GM12878 (cell line): ENCODE measurements around the gene CDC123. TPM values are rescaled to one million over a fixed set of nuclear protein-coding genes. Genes with fewer than 3 reads are reported as not detected.

Experiments used
- ATAC-seq: fragments of 200-7000 bp; cut with Tn5 transposase; 3 replicates; pipeline ENCODE4 v1.9.1; 2020; ENCODE audit warnings: mild to moderate bottlenecking, moderate library complexity
- BruUV-seq: library from RNA; stranded (reverse); fragments of 400-500 nt; replicated peaks from 2 replicates; lab custom pipeline; 2021; lab: Mats Ljungman, UMichigan
- CTCF ChIA-PET: fragments of 300-600 bp; sonication (Branson Sonifier 250); formaldehyde crosslinking; extraction: SDS; loops from one replicate; lab custom pipeline; 2021; ENCODE audit warnings: inconsistent platforms; lab: Yijun Ruan, JAX
- POLR2A ChIA-PET: fragments of 350-600 bp; formaldehyde crosslinking; extraction: SDS; loops from one replicate; lab custom pipeline; 2021; ENCODE audit warnings: inconsistent platforms; lab: Charles Lee
- RAD21 ChIA-PET: fragments of 300-600 bp; sonication (Branson Sonifier 250); formaldehyde crosslinking; loops from one replicate; lab custom pipeline; 2023; ENCODE audit warnings: antibody characterized with exemption; ENCODE audit not compliant: unreplicated experiment; lab: Charles Lee
- SMC1A ChIA-PET: fragments of 300-600 bp; sonication (Branson Sonifier 250); formaldehyde crosslinking; loops from one replicate; lab custom pipeline; 2023; ENCODE audit not compliant: unreplicated experiment, uncharacterized antibody; lab: Charles Lee
- DNase-seq: peaks from one replicate; pipeline ENCODE4 v3.0.0-alpha.2; 2011; ENCODE audit warnings: low read depth, low spot score
- FAIRE-seq: peaks from 3 replicates; lab custom pipeline; 2011; peaks lifted over from hg19 to GRCh38; lab: Jason Lieb, UNC
- H2AFZ ChIP-seq: 2 replicates; pipeline ENCODE4 v1.6.0; 2011; ENCODE audit warnings: low read depth, low read length, control low read depth; ENCODE audit not compliant: control insufficient read depth
- H3K27ac ChIP-seq: 2 replicates; pipeline ENCODE4 v1.5.1; 2011; ENCODE audit warnings: control low read depth; ENCODE audit not compliant: control insufficient read depth, insufficient read depth
- H3K27me3 ChIP-seq, 2 experiments: replicated peaks in 1 of 2; 2 replicates each; pipeline versions ENCODE4 v1.6.0 to v1.6.1; 2011; ENCODE audit warnings: low read length in 1 of 2; ENCODE audit not compliant: control insufficient read depth in 2 of 2, insufficient read depth in 2 of 2
- H3K36me3 ChIP-seq, 2 experiments: 2 replicates each; pipeline ENCODE4 v1.5.1; 2011; ENCODE audit warnings: low read length in 1 of 2; ENCODE audit not compliant: control insufficient read depth in 2 of 2, insufficient read depth in 2 of 2
- H3K4me1 ChIP-seq: 2 replicates; pipeline ENCODE4 v1.6.1; 2011; ENCODE audit warnings: mild to moderate bottlenecking, low read length, moderate library complexity, mixed read lengths; ENCODE audit not compliant: control insufficient read depth, insufficient read depth
- H3K4me2 ChIP-seq: 2 replicates; pipeline ENCODE4 v1.6.0; 2011; ENCODE audit warnings: control low read depth; ENCODE audit not compliant: control insufficient read depth, insufficient read depth
- H3K4me3 ChIP-seq: fragments of 200-600 bp; sonication (generic); 2 replicates; pipeline ENCODE4 v1.5.1; 2016
- H3K79me2 ChIP-seq: 2 replicates; pipeline ENCODE4 v1.6.0; 2011; ENCODE audit warnings: low read length; ENCODE audit not compliant: control insufficient read depth, insufficient read depth
- H3K9ac ChIP-seq: 2 replicates; pipeline ENCODE4 v1.8.0; 2011; ENCODE audit warnings: low read length, control low read depth, mixed read lengths; ENCODE audit not compliant: control insufficient read depth, insufficient read depth
- H3K9me3 ChIP-seq: replicated peaks from 3 replicates; pipeline ENCODE4 v1.5.1; 2011; ENCODE audit warnings: mild to moderate bottlenecking, low read length; ENCODE audit not compliant: control insufficient read depth, insufficient read depth
- H4K20me1 ChIP-seq: 2 replicates; pipeline ENCODE4 v1.6.0; 2011; ENCODE audit not compliant: control insufficient read depth, insufficient read depth
- GABPA ChIP-seq: IDR thresholded peaks from 2 replicates; pipeline ENCODE4 v1.6.1; 2014; ENCODE audit warnings: antibody characterized with exemption, low read depth, mild to moderate bottlenecking, inconsistent platforms
- IKZF1 ChIP-seq: fragments of 450-650 bp; conservative IDR thresholded peaks from 2 replicates; pipeline ENCODE4 v1.6.1; 2017; ENCODE audit warnings: antibody characterized with exemption, mild to moderate bottlenecking
- KLF5 ChIP-seq: fragments of 450-650 bp; IDR thresholded peaks from 2 replicates; pipeline ENCODE4 v1.6.1; 2014; ENCODE audit warnings: mild to moderate bottlenecking; ENCODE audit not compliant: partially characterized antibody
- WGBS: methylation state at CpG from one replicate; pipeline ENCODE4 v1.1.6; 2016; ENCODE audit warnings: low lambda C conversion rate; ENCODE audit not compliant: insufficient replicate concordance, insufficient coverage; ENCODE audit errors: missing lambda C conversion rate; 5-methylcytosine and 5-hydroxymethylcytosine counted together
- in situ Hi-C: fragments of 300-500 bp; cut with MboI; formaldehyde crosslinking; loops from 9 replicates; pipeline ENCODE4 v1.14.3; 2018; ENCODE audit warnings: mixed read lengths
- intact Hi-C: fragments of 100-400 bp; cut with micrococcal nuclease; formaldehyde crosslinking; loops from one replicate; pipeline ENCODE4 v1.14.2; 2022; ENCODE audit not compliant: unreplicated experiment
- polyA plus RNA-seq, 11 experiments: library from polyadenylated mRNA; depleted of rRNA in 4 of 11; unstranded in 6 of 11; stranded (reverse) in 5 of 11; fragments of >200 nt; fragmentation: Nextera tagmentation in 4 of 11; fragmentation: Illumina TruSeq in 1 of 11; extraction: Ambion mirVana in 4 of 11; extraction: Trizol in 1 of 11; gene quantifications; 1 replicate in 1 of 11; 2 replicates in 10 of 11; pipeline versions ENCODE4 v1.2.1 to v1.2.3, GENCODE V29; 2011 to 2016; ENCODE audit warnings: inconsistent platforms in 2 of 11, missing spikeins in 2 of 11, low read depth in 1 of 11
- total RNA-seq, 4 experiments: library from RNA; depleted of rRNA in 3 of 4; stranded (reverse); fragments of >200 nt in 3 of 4; fragmentation: Illumina TruSeq in 1 of 4; extraction: Trizol in 1 of 4; gene quantifications; 2 replicates each; pipeline versions ENCODE4 v1.2.1 to v1.2.3, GENCODE V29; 2013 to 2021
- TF ChIP-seq, protein P1 (sequence below): fragments of 450-650 bp; IDR thresholded peaks from 2 replicates; pipeline ENCODE4 v1.6.1; 2017; ENCODE audit warnings: mild to moderate bottlenecking, moderate library complexity

CDC123 gene
- total and polyA plus RNA-seq, 10 of the 15 experiments (the other 5 are each of a cell fraction or from before 2014, with no cell fraction given) = 128 to 360 (median 209) TPM

DNA sequence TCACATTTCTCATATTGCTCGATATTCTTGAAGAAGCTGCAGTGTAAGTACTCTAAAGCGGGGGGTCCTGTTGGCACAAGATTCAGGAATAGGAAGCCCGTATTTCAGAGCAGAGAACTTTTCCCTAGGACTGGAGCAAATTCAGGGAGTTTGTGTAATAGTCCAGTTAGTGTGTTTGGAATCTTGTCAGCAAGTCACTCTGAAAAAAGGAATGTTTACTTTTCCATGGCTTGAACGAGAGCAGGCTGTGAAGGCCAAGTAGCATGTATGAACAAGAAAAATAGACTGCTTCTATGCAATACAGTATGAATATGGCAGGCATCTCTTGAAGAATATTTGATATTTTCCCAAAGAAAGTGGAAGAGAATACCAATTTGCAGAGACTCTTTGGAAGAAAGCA is 39.8 kb downstream of the CDC123 start:
- intact Hi-C loops = no loop called here
- TF ChIP-seq GABPA (no peak), IKZF1 (no peak), KLF5 (no peak)
- TF ChIP-seq, protein P1, sequence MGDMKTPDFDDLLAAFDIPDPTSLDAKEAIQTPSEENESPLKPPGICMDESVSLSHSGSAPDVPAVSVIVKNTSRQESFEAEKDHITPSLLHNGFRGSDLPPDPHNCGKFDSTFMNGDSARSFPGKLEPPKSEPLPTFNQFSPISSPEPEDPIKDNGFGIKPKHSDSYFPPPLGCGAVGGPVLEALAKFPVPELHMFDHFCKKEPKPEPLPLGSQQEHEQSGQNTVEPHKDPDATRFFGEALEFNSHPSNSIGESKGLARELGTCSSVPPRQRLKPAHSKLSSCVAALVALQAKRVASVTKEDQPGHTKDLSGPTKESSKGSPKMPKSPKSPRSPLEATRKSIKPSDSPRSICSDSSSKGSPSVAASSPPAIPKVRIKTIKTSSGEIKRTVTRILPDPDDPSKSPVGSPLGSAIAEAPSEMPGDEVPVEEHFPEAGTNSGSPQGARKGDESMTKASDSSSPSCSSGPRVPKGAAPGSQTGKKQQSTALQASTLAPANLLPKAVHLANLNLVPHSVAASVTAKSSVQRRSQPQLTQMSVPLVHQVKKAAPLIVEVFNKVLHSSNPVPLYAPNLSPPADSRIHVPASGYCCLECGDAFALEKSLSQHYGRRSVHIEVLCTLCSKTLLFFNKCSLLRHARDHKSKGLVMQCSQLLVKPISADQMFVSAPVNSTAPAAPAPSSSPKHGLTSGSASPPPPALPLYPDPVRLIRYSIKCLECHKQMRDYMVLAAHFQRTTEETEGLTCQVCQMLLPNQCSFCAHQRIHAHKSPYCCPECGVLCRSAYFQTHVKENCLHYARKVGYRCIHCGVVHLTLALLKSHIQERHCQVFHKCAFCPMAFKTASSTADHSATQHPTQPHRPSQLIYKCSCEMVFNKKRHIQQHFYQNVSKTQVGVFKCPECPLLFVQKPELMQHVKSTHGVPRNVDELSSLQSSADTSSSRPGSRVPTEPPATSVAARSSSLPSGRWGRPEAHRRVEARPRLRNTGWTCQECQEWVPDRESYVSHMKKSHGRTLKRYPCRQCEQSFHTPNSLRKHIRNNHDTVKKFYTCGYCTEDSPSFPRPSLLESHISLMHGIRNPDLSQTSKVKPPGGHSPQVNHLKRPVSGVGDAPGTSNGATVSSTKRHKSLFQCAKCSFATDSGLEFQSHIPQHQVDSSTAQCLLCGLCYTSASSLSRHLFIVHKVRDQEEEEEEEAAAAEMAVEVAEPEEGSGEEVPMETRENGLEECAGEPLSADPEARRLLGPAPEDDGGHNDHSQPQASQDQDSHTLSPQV = no peak
- 99% methylated on average over 4 of the region's 4 CpGs for WGBS
- ChIA-PET CTCF (no interaction called here), SMC1A (no interaction called here), POLR2A (no interaction called here), RAD21 (no interaction called here)
- in situ Hi-C loops = no loop called here
- Histone ChIP-seq H3K4me1 (no peaks in the 10 kb centered on the region; the same call in 1 of the 2 replicates), H3K9me3 (no peaks in the 10 kb centered on the region), H3K36me3 (peaks cover 10 to 27% of the 10 kb centered on the region in 2 experiments), H3K4me2 (no peak overlapping the region), H4K20me1 (no peaks in the 10 kb centered on the region), H2AFZ (no peak overlapping the region), H3K9ac (no peak overlapping the region), H3K79me2 (no peaks in the 10 kb centered on the region), H3K27me3 (no peaks in the 10 kb centered on the region), H3K27ac (no peak overlapping the region), H3K4me3 (no peak overlapping the region)
- no peak for DNase-seq
- ATAC-seq = no peak
- BruUV-seq = no TSS peak
- FAIRE-seq = no peak
